Uterus (tissue), 4 donors: ENCODE measurements around the gene KDELR3. TPM values are rescaled to one million over a fixed set of nuclear protein-coding genes. Genes with fewer than 3 reads are reported as not detected.

Source experiments
- DNase-seq, 2 donors: peaks; one replicate each; pipeline ENCODE4 v3.0.0-alpha.2; 2019 to 2020
- H3K27ac ChIP-seq, 2 donors: fragments of 200-600 bp; sonication (generic); 1 replicate in 1 of 2; 2 replicates in 1 of 2; pipeline ENCODE4 v1.5.1; 2016 to 2018
- H3K27me3 ChIP-seq, 2 donors: fragments of 200-600 bp; sonication (generic); one replicate each; pipeline ENCODE4 v1.5.1; 2018 to 2019; ENCODE audit warnings: control low read depth in 1 of 2
- H3K36me3 ChIP-seq, 2 donors: fragments of 200-600 bp; sonication (generic); one replicate each; pipeline ENCODE4 v1.5.1; 2019; ENCODE audit warnings: control low read depth in 1 of 2
- H3K4me1 ChIP-seq, 2 donors: fragments of 200-600 bp; sonication (generic); one replicate each; pipeline ENCODE4 v1.5.1; 2018 to 2019; ENCODE audit warnings: control low read depth in 1 of 2
- H3K4me3 ChIP-seq, 2 donors: fragments of 200-600 bp; sonication (generic); 1 replicate in 1 of 2; 2 replicates in 1 of 2; pipeline ENCODE4 v1.5.1; 2018 to 2019; ENCODE audit warnings: mild to moderate bottlenecking in 1 of 2
- H3K9me3 ChIP-seq, 2 donors: fragments of 200-600 bp; sonication (generic); one replicate each; pipeline ENCODE4 v1.5.1; 2019; ENCODE audit warnings: control low read depth in 1 of 2
- CTCF ChIP-seq, 4 experiments: fragments of 200-600 bp in 2 of 4; fragments of 450-650 bp in 2 of 4; sonication (generic) in 2 of 4; IDR thresholded peaks; one replicate each; pipeline ENCODE4 v1.5.1; 2016 to 2019; ENCODE audit warnings: antibody characterized with exemption in 4 of 4, mild to moderate bottlenecking in 2 of 4, moderate library complexity in 1 of 4
- POLR2A ChIP-seq, 2 donors: fragments of 450-650 bp; IDR thresholded peaks; one replicate each; pipeline ENCODE4 v1.6.1; 2016; ENCODE audit warnings: antibody characterized with exemption in 2 of 2, mild to moderate bottlenecking in 1 of 2, moderate library complexity in 1 of 2
- intact Hi-C: fragments of 100-400 bp; cut with DNase I; formaldehyde crosslinking; loops from one replicate; pipeline ENCODE4 v1.15.1; 2023; ENCODE audit warnings: low total_unique reads
- total RNA-seq, 4 donors: library from RNA; depleted of rRNA in 3 of 4; stranded (reverse); fragments of >200 nt in 3 of 4; gene quantifications; one replicate each; pipeline versions ENCODE4 v1.1.0 to v1.2.4, GENCODE V29; 2014 to 2023
- donor health status: DM: yes; HTN: yes; CAD: no.

KDELR3 gene
- total RNA-seq, 4 donors from 2014 or later = 0.77 to 43.1 (median 4.7) TPM; not detected in 1

DNA sequence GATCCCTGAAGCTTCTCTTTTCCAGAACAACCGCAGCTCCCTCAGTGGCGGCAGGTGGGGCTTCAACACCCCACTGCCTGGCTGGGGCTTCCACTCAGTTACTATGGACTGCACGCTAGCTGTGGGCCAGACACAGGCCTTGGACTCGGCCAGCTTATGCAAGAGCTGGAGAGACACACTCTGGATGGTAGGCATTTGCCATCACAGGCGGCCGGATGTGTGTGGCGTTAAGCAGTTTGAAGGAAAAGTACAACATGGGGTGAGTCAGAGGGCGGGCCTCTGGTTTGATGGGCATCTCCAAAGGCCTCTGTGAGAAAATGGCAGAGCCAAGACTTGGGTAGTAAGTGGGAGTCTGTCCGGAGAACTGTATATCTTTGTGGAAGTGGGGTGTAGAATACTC lies 30.5 kb upstream of the KDELR3 start:
- H3K36me3 ChIP-seq = no peaks in the 10 kb centered on the region
- no peak for DNase-seq
- no peaks in the 10 kb centered on the region for H3K27me3 ChIP-seq
- H3K27ac ChIP-seq = no peak overlapping the region
- intact Hi-C loops = no loop called here
- H3K4me3 ChIP-seq = no peak overlapping the region
- no peaks in the 10 kb centered on the region for H3K4me1 ChIP-seq
- TF ChIP-seq CTCF (IDR thresholded peaks at IDR 0.05) (no peak), POLR2A (IDR thresholded peaks at IDR 0.05) (no peak)
- H3K9me3 ChIP-seq = no peaks in the 10 kb centered on the region

GRCh38 chr22:38440747-38441350 lies 27.0 kb upstream of the KDELR3 start:
- H3K4me3 ChIP-seq = no peak overlapping the region
- no peak for DNase-seq
- intact Hi-C loops = no loop called here
- H3K27me3 ChIP-seq = no peaks in the 10 kb centered on the region
- no peaks in the 10 kb centered on the region for H3K9me3 ChIP-seq
- H3K27ac ChIP-seq = no peak overlapping the region
- TF ChIP-seq CTCF (IDR thresholded peaks at IDR 0.05) = no peak
- no peaks in the 10 kb centered on the region for H3K4me1 ChIP-seq
- no peaks in the 10 kb centered on the region for H3K36me3 ChIP-seq

DNA sequence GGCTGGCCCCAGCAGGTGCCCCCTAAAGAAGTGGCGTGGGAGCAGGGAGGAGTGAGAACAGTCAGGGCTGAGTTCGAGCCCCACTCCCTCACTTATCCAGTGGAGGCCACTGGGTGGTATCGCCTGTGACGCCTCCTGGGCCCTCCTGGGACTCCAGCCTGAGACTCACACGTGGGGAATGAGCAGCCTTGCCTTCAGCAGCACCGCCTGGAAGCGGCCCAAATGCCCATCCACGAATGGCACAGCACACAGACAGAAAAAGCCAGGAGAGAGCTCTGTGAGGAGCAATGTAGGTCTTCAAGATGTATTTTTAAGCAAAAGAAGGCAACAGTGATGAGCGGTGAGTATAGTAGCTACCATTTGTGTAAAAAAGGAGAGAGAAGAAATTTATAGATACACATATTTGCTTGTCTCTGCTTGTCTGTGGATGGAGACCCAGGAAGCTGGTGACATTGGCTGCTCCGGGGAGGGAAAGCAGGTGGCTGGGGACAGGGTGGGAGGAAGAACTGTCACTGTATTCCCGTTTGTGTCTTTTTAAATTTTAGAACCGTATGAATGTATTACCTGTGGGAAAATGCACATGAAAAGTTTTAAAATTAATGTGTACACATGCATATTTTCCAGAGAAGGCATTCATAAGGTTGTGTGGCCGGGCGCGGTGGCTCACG lies 26.1 kb upstream of the KDELR3 start:
- Histone ChIP-seq H3K27me3 (no peaks in the 10 kb centered on the region), H3K36me3 (no peaks in the 10 kb centered on the region), H3K4me3 (no peak overlapping the region), H3K27ac (no peak overlapping the region), H3K9me3 (no peaks in the 10 kb centered on the region), H3K4me1 (no peaks in the 10 kb centered on the region)
- TF ChIP-seq CTCF (IDR thresholded peaks at IDR 0.05) (no peak), POLR2A (IDR thresholded peaks at IDR 0.05) (no peak)
- intact Hi-C loops = no loop called here
- no peak for DNase-seq

GRCh38 chr22:38442967-38443627 lies 24.8 kb upstream of the KDELR3 start:
- no peaks in the 10 kb centered on the region for H3K36me3 ChIP-seq
- DNase-seq = no peak
- no peak overlapping the region for H3K4me3 ChIP-seq
- TF ChIP-seq POLR2A (IDR thresholded peaks at IDR 0.05) (no peak), CTCF (IDR thresholded peaks at IDR 0.05) (no peak)
- H3K27ac ChIP-seq = no peak overlapping the region
- no peaks in the 10 kb centered on the region for H3K4me1 ChIP-seq
- intact Hi-C loops = no loop called here
- H3K9me3 ChIP-seq = no peaks in the 10 kb centered on the region
- no peaks in the 10 kb centered on the region for H3K27me3 ChIP-seq
